K562 (cell line): ENCODE data around the gene PAFAH2. TPM values are rescaled to one million over a fixed set of nuclear protein-coding genes. Genes with fewer than 3 reads are reported as not detected.
A peak's percentile ranks its signal among the peaks of the same experiment; 100 is the strongest.

Experiments
- ARID1B ChIP-seq: fragments of 450-650 bp; IDR thresholded peaks from 2 replicates; pipeline ENCODE4 v1.6.1; 2016; ENCODE audit warnings: antibody characterized with exemption, mild to moderate bottlenecking, inconsistent platforms
- CREB3 ChIP-seq: fragments of 450-650 bp; conservative IDR thresholded peaks from 2 replicates; pipeline ENCODE4 v1.6.1; 2016; ENCODE audit warnings: missing genetic modification characterization, low read depth, mild to moderate bottlenecking, missing compliant biosample characterization, moderate library complexity
- CUX1 ChIP-seq: fragments of 200-800 bp; sonication (Bioruptor generic); IDR thresholded peaks from 2 replicates; pipeline ENCODE4 v1.6.1; 2016; ENCODE audit warnings: missing genetic modification characterization, missing compliant biosample characterization
- E2F6 ChIP-seq, 2 experiments: IDR thresholded peaks; 2 replicates each; pipeline ENCODE4 v1.6.1; 2011; ENCODE audit warnings: borderline replicate concordance in 1 of 2, control low read depth in 1 of 2, low read depth in 1 of 2, low read length in 1 of 2, mild to moderate bottlenecking in 1 of 2, mixed read lengths in 1 of 2, moderate library complexity in 1 of 2; ENCODE audit not compliant: insufficient read depth in 1 of 2, insufficient read length in 1 of 2, poor library complexity in 1 of 2, severe bottlenecking in 1 of 2; ENCODE audit errors: extremely low read depth in 1 of 2
- ELF4 ChIP-seq: fragments of 450-650 bp; formaldehyde crosslinking; IDR thresholded peaks from 2 replicates; pipeline ENCODE4 v1.4.0; 2022; ENCODE audit warnings: missing genetic modification characterization
- FOXP1 ChIP-seq: sonication (generic); formaldehyde crosslinking; IDR thresholded peaks from 2 replicates; pipeline ENCODE4 v1.8.0; 2022; ENCODE audit warnings: mild to moderate bottlenecking, missing genetic modification reagents
- MITF ChIP-seq: IDR thresholded peaks from 2 replicates; pipeline ENCODE4 v1.6.1; 2014; ENCODE audit warnings: antibody characterized with exemption
- NCOA2 ChIP-seq, 2 experiments: fragments of 450-650 bp; IDR thresholded peaks; 2 replicates each; pipeline ENCODE4 v1.6.1; 2018; ENCODE audit warnings: mild to moderate bottlenecking in 2 of 2, moderate library complexity in 1 of 2; ENCODE audit not compliant: partially characterized antibody in 2 of 2
- NFE2 ChIP-seq: IDR thresholded peaks from 2 replicates; pipeline ENCODE4 v1.6.1; 2014; ENCODE audit warnings: antibody characterized with exemption, low read depth
- RNF2 ChIP-seq: sonication (generic); IDR thresholded peaks from 2 replicates; pipeline ENCODE4 v1.6.1; 2016
- SMAD1 ChIP-seq: fragments of 150-350 bp; IDR thresholded peaks from 2 replicates; pipeline ENCODE4 v1.6.1; 2014; ENCODE audit warnings: low read length, low read depth; ENCODE audit not compliant: partially characterized antibody
- TBP ChIP-seq: optimal IDR thresholded peaks from 2 replicates; pipeline ENCODE3; 2011; ENCODE audit warnings: low read depth, low read length, improper control_type of control experiment
- TRIM28 ChIP-seq: fragments of 450-650 bp; IDR thresholded peaks from 2 replicates; pipeline ENCODE4 v1.6.1; 2017
- ZBED1 ChIP-seq: IDR thresholded peaks from 2 replicates; pipeline ENCODE4 v1.6.1; 2014
- ZNF3 ChIP-seq: fragments of 250-450 bp; sonication (Bioruptor Pico); IDR thresholded peaks from 2 replicates; pipeline ENCODE4 v1.5.0; 2021; ENCODE audit warnings: mild to moderate bottlenecking, moderate library complexity
- ZNF408 ChIP-seq: fragments of 250-450 bp; sonication (Bioruptor Pico); IDR thresholded peaks from 2 replicates; pipeline ENCODE4 v1.4.0; 2020; ENCODE audit warnings: low read depth, mild to moderate bottlenecking, moderate library complexity
- ZNF511 ChIP-seq: sonication (generic); formaldehyde crosslinking; IDR thresholded peaks from 2 replicates; pipeline ENCODE4 v1.8.0; 2022; ENCODE audit warnings: mild to moderate bottlenecking, missing genetic modification reagents
- ZNF695 ChIP-seq: fragments of 450-650 bp; formaldehyde crosslinking; IDR thresholded peaks from 2 replicates; pipeline ENCODE4 v1.4.0; 2020; ENCODE audit warnings: mild to moderate bottlenecking, moderate library complexity
- polyA plus RNA-seq, 8 experiments: library from polyadenylated mRNA; depleted of rRNA in 4 of 8; stranded (reverse) in 5 of 8; unstranded in 3 of 8; fragments of >200 nt; fragmentation: Nextera tagmentation in 2 of 8; fragmentation: Illumina TruSeq in 1 of 8; extraction: Ambion mirVana in 2 of 8; extraction: Trizol in 1 of 8; gene quantifications; 2 replicates each; pipeline versions ENCODE4 v1.2.1 to v1.2.3, GENCODE V29; 2011 to 2014; ENCODE audit warnings: inconsistent platforms in 1 of 8, missing spikeins in 1 of 8
- total RNA-seq, 7 experiments: library from RNA; depleted of rRNA in 6 of 7; stranded (reverse); fragments of >200 nt in 6 of 7; fragmentation: Illumina TruSeq in 2 of 7; extraction: Trizol in 2 of 7; gene quantifications; 2 replicates each; pipeline versions ENCODE4 v1.2.1 to v1.2.3, GENCODE V29; 2011 to 2021; ENCODE audit warnings: low replicate concordance in 1 of 7

The PAFAH2 gene
- total and polyA plus RNA-seq, 9 of the 15 experiments (the other 6 are each of a cell fraction or from before 2014, with no cell fraction given), result 4.2 to 10.9 (median 6.8) TPM

- TF ChIP-seq CUX1 (CRISPR knock-in tag), result no peak
- peak; percentile 66 to 88 for TF ChIP-seq E2F6 (IDR thresholded peaks at IDR 0.05; ENCODE audit: borderline replicate concordance in 1 of 2, extremely low read depth in 1 of 2, insufficient read depth in 1 of 2, insufficient read length in 1 of 2, low read depth in 1 of 2, low read length in 1 of 2, poor library complexity in 1 of 2, severe bottlenecking in 1 of 2)
- peak; percentile 9; the same call in 1 of the 2 replicates for TF ChIP-seq ELF4 (CRISPR knock-in tag)
- TF ChIP-seq NFE2, result no peak
- TF ChIP-seq ZNF511 (CRISPR knock-in tag), result peak; percentile 5; the same call in 1 of the 2 replicates
- TF ChIP-seq ARID1B, result peak; percentile 43; the same call in 1 of the 2 replicates
- TF ChIP-seq ZNF408 (CRISPR knock-in tag), result no peak
- no peak; the same call in 1 of the 2 replicates for TF ChIP-seq ZBED1
- TF ChIP-seq NCOA2 (IDR thresholded peaks at IDR 0.05; ENCODE audit: partially characterized antibody in 2 of 2), result no peak
- TF ChIP-seq TRIM28, result no peak
- TF ChIP-seq TBP, result peak; percentile 77
- TF ChIP-seq FOXP1 (CRISPR knock-in tag), result peak; percentile 31; the same call in 1 of the 2 replicates
- peak; percentile 57 for TF ChIP-seq RNF2
- no peak for TF ChIP-seq ZNF3 (CRISPR knock-in tag)
- no peak for TF ChIP-seq ZNF695 (CRISPR knock-in tag)
- no peak for TF ChIP-seq CREB3
- peak; percentile 8; the same call in 1 of the 2 replicates for TF ChIP-seq MITF
- peak; percentile 39 for TF ChIP-seq SMAD1
Measured at GRCh38 chr1:26035203-26035958, 37.5 kb upstream of the PAFAH2 start (continued).
